HG03280 (cell line): ENCODE data around the gene TCF7L1.
"Not testable (repeated sequence)": the region's sequence is repeated elsewhere in the genome, so short reads cannot be mapped to it uniquely, and the experiment has no call there.

Experiments used
- ATAC-seq: cut with Tn5 transposase; IDR thresholded peaks from one replicate; pipeline ENCODE4 v1.9.1; 2021; ENCODE audit warnings: mild to moderate bottlenecking, moderate library complexity; ENCODE audit not compliant: unreplicated experiment

TCF7L1 gene

GRCh38 chr2:85181134-85181631 is 48.0 kb downstream of the TCF7L1 start:
- ATAC-seq, result no peak

- no peak for ATAC-seq
These were observed 48.8 kb downstream of the TCF7L1 start for GRCh38 chr2:85181844-85182456.

GRCh38 chr2:85183076-85183475 is 49.9 kb downstream of the TCF7L1 start:
- no peak for ATAC-seq

GRCh38 chr2:85183479-85183878 is 50.3 kb downstream of the TCF7L1 start:
- ATAC-seq, result no peak

- ATAC-seq, result no peak
These were observed 51.0 kb downstream of the TCF7L1 start for GRCh38 chr2:85184231-85184630.

- ATAC-seq, result no peak
These were observed 51.8 kb downstream of the TCF7L1 start for GRCh38 chr2:85184990-85185389.

- ATAC-seq, result no peak
These were observed 52.3 kb downstream of the TCF7L1 start for GRCh38 chr2:85185431-85185940.

- no peak for ATAC-seq
These were observed 53.9 kb downstream of the TCF7L1 start for GRCh38 chr2:85187069-85187468.

- no peak for ATAC-seq
These were observed 55.7 kb downstream of the TCF7L1 start for GRCh38 chr2:85188852-85189251.

- no peak for ATAC-seq
These were observed 56.5 kb downstream of the TCF7L1 start for GRCh38 chr2:85189606-85190270.

- no peak for ATAC-seq
These were observed 58.0 kb downstream of the TCF7L1 start for GRCh38 chr2:85191157-85191556.

- no peak for ATAC-seq
These were observed 61.7 kb downstream of the TCF7L1 start for GRCh38 chr2:85194780-85195480.

- ATAC-seq, result no peak
These were observed 62.8 kb downstream of the TCF7L1 start for GRCh38 chr2:85195956-85196355.

- no peak for ATAC-seq
These were observed 66.5 kb downstream of the TCF7L1 start for GRCh38 chr2:85199698-85200097.

- no peak for ATAC-seq
These were observed 76.7 kb downstream of the TCF7L1 start for GRCh38 chr2:85209887-85210286.

- ATAC-seq, result no peak
These were observed 77.3 kb downstream of the TCF7L1 start for GRCh38 chr2:85210511-85210910.

GRCh38 chr2:85211606-85212005 is 78.4 kb downstream of the TCF7L1 start:
- not testable (repeated sequence) for ATAC-seq

- no peak for ATAC-seq
These were observed 79.6 kb downstream of the TCF7L1 start for GRCh38 chr2:85212841-85213240.

- no peak for ATAC-seq
These were observed 80.2 kb downstream of the TCF7L1 start for GRCh38 chr2:85213404-85213803.

- ATAC-seq, result no peak
These were observed 80.8 kb downstream of the TCF7L1 start for GRCh38 chr2:85213901-85214512.

- ATAC-seq, result no peak
These were observed 81.9 kb downstream of the TCF7L1 start for GRCh38 chr2:85215081-85215447.
